PC-9 (cell line): ENCODE data around the gene TMEM132D.

Experiments used
- EZH2 ChIP-seq: fragments of 200-600 bp; sonication (generic); IDR thresholded peaks from 2 replicates; pipeline ENCODE4 v1.8.0; 2017; ENCODE audit warnings: antibody characterized with exemption, low read depth
- TF ChIP-seq, protein P1 (sequence below): fragments of 200-600 bp; sonication (generic); conservative IDR thresholded peaks from 2 replicates; pipeline ENCODE4 v1.6.1; 2017; ENCODE audit warnings: mixed run types, antibody characterized with exemption, mild to moderate bottlenecking, moderate library complexity

DNA sequence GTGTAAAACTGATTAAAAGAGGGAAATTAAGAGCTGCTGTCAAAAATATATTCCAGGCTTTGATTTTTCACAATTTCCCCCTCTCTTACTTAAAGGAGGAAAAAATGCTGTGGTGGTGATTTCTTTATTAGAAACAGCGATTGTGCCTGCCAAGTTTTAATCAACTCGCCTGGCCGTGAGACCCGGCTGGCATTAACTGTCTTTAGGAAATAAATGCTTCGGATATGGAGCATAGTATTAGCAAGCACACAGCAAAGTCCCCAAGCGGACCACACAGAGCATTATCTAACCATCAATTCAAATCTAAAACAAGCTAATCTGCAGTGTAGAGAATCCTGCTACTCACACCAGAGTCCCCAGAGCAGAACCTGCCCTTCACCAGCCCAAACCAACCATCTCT lies 457.1 kb downstream of the TMEM132D start:
- TF ChIP-seq, protein P1, sequence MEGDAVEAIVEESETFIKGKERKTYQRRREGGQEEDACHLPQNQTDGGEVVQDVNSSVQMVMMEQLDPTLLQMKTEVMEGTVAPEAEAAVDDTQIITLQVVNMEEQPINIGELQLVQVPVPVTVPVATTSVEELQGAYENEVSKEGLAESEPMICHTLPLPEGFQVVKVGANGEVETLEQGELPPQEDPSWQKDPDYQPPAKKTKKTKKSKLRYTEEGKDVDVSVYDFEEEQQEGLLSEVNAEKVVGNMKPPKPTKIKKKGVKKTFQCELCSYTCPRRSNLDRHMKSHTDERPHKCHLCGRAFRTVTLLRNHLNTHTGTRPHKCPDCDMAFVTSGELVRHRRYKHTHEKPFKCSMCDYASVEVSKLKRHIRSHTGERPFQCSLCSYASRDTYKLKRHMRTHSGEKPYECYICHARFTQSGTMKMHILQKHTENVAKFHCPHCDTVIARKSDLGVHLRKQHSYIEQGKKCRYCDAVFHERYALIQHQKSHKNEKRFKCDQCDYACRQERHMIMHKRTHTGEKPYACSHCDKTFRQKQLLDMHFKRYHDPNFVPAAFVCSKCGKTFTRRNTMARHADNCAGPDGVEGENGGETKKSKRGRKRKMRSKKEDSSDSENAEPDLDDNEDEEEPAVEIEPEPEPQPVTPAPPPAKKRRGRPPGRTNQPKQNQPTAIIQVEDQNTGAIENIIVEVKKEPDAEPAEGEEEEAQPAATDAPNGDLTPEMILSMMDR: no peak
- TF ChIP-seq EZH2: no peak
